Activated CD4-positive, CD25-positive, alpha-beta regulatory T cell treated with anti-CD3 and anti-CD28 coated beads, Interleukin-2, amount 50 U/mL, for 16 hours (primary cell): ENCODE data around the gene GALM.
"Not testable (repeated sequence)": the region's sequence is repeated elsewhere in the genome, so short reads cannot be mapped to it uniquely, and the experiment has no call there.

Experiments used
- DNase-seq: peaks from one replicate; pipeline ENCODE4 v3.0.0-alpha.2; 2020; ENCODE audit warnings: low read depth, low spot score

The GALM gene

DNA sequence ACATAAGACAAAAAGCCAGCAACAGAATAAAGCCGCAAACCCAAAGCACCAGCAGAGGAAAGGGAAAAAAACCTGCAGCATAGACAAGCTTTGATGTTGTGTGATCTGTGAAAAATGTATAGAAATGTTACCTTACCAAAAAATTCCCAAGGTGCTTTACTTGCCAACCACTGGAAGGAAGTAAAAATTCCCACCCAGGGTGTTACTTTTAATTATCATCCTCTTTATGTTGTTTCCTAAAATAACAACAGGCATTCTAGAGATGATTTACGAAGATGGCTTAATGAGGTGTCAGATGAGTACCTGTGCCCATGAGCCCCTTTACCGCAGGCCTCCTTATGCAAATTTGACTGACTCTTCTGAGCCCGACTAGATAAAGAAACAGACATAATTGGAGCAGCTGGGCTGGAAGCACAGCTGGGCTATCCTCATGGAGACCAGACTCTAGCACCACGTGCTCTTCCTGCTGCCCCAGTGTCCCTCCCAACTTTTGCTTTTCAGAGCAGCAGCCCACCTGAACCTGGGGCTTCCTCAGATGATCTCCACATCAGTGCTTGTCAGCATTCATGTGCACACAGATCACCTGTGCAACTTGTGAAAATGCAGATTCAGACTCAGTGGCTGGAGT, 43.8 kb downstream of the GALM start:
- DNase-seq, result no peak

DNA sequence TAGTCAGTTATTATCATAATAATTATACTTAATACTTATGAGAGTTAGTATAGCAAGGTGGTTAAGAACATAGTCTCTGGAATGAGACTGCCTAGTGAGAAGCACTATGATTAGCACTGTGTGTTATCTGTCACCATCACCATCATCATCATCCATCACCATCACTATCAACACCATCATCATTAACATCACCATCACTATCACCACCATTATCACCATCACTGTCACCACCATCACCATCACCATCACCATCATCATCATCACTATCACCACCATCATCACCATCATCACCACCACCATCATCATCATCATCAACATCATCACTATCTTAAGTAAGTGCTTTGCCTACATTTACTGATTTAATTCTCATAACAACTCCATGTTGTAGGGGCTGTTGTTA, 45.6 kb downstream of the GALM start:
- no peak for DNase-seq

DNA sequence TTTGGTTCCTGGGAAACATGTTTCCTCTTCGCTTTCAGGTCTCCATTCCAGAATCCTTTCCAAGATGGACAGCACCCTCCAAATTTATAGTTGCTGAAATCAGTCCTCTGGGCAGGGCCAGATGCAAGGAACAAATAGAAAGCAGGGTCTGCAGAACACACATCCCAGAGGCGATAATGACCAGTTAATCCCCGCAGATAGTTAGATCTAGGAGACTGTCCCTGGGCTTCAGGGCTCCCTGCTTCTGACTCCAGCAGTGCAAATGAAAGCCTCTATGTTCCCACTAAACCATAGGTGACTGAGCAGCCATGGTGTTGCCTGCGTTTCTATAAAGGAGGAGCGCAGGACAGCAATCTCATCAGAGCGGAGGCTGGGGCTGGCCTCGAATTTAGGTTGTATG, 46.5 kb downstream of the GALM start:
- DNase-seq, result no peak

DNA sequence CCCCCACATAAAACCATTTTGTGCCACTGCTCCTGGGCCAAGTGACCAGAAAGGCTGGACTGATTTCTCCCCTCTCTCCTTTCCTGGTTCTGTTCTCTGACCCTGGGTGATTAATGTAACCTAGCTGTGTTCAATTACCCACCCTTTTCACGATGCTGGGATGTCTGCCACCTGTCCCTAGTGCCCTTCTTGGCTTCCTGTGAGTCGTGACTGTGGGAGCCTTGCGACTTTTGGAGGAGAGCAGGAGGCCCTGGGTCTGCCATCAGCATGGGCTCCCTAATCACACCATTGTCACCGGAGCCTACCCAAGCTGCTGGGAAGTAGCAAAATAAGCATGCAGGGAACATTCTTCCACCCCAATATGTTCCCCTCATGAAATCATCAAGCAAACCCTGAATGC, 47.0 kb downstream of the GALM start:
- no peak for DNase-seq

DNA sequence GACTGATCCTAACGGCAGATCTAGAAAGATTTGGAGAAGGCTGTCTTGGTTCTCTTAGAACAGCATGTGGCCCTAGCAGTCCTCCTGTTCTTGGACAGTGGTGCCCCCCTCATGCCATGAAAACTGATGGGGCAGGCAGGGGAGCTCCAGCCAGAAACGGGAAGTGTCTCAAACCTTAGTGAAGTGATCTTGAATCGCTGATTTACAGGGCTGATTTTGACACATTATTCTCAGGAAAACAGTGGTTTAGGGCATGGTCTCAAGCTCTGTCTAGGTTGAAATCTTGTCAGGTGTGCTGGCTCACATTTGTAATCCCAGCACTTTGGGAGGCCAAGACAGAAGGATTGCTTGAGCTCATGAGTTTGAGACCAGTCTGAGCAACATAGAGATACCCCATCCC, 47.4 kb downstream of the GALM start:
- DNase-seq, result no peak

DNA sequence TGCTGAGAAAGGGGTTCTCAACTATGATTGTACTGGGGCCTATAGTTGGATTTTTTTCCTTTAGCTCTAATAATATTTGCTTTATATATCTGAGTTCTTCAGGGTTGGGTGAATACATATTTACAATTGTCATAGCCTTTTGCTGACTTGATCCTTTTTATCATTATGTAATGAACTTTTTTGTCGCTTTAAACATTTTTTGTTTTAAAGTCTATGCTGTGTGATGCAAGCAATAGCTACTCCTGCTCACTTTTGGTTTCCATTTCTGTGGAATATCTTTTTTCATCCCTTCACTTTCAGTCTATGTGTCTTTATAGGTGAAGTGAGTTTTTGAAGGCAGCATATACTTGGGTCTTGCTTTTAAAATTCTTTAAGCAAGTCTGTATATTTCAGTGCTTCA, 49.0 kb downstream of the GALM start:
- not testable (repeated sequence) for DNase-seq

GRCh38 chr2:38716185-38716584, 50.3 kb downstream of the GALM start:
- DNase-seq, result no peak

DNA sequence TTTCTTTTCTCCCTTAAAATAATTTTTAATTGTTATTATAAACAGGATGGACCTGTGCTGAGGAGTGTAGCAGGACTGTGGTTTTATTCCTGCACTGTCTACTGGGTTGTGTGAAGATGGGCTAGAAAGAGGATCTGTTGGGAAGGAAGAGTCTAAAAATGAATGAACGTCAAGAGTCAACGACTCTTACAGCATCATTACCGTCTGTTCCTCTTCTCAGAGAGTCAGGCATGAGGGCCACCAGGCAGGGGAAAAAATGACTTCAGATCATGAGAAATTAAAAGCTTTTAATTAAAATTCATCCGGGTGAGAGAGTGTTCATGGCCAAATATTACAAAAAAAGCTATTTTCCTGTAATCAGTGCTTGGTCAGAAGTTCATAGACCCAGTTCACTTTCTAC, 52.7 kb downstream of the GALM start:
- no peak for DNase-seq

GRCh38 chr2:38719706-38720105, 53.8 kb downstream of the GALM start:
- DNase-seq, result no peak

DNA sequence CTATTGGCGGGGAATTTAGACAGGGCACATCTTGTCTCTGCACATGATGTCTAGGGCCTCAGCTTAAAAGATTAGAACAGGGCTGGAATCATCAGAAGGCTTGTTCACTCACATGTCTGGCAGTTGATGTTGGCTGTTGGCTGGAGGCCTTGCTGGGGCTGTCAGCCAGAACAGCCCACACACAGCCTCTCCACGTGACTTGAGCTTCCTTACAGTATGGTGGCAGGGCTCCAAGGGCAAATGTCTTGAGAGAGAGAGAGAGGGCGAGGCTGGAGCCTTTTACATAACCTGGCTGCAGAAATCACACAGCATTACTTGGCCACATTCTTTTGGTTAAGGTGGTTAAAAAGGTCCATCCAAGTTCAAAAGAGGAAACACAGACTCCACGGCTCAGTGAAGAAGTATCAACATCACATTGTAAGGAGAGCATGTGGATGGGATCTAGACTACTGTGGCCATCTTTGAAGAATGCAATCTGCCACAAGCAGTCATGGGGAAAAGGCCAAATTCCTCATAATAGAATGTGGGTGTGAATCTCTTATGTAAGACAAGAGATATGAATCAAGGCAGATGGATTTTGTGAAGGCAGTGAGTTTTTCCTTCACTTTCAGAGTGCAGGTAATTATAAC, 54.8 kb downstream of the GALM start:
- no peak for DNase-seq

DNA sequence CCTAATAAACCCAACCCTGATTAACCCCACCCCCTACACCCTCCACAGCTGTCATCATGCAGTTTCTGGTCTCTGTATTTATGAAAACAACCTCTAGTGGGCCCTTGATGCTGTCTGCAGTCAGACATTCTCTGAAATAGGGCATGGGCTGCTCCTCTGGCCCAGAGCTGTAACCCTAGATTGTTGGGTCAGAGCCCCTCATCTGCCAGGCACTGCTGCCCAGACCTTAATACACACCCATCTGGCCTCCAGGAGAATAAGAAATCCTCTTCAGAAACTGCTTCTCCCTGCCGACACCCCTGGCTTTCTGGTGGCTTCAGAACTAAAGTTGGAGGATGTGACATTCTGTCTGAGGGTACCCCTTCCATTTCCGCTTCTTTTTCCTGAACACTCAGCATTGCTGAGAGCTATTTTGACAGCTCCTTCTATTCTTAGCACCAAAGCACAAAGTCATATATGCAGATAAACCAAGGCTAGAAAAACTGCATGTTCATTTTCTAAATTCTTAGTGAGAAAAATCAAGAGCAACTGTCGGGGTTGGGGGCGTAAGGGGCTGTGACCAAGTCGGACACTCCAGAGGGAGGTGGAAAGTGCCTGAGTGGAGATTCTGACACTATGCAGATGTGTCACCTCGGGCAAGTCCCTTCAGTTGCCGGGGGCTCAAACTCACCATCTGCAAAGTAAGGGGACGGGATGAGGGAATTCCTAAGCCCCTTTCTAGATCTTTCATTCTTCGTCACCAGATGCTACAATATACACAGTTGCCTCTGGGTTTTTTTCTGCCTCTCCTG, 56.6 kb downstream of the GALM start:
- DNase-seq, result no peak

GRCh38 chr2:38723173-38723572, 57.3 kb downstream of the GALM start:
- DNase-seq, result no peak

DNA sequence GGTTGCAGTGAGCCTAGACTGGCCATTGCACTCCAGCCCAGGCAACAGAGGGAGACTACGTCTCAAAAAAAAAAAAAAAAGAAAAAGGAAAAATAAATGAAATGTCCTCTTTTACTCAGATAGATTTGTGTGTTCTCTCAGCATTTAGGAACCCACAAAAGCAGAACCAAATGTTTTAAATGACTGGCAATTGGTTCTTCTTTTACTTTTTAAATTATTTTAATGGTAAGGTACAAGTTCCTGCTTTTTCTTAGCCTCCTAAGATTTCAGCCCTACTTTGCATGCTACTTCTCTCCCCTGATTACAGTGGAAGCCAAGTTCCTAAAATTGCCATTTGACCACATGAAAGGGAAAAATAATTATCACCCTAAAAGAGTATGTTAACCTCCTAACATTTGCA, 61.7 kb downstream of the GALM start:
- no peak for DNase-seq

DNA sequence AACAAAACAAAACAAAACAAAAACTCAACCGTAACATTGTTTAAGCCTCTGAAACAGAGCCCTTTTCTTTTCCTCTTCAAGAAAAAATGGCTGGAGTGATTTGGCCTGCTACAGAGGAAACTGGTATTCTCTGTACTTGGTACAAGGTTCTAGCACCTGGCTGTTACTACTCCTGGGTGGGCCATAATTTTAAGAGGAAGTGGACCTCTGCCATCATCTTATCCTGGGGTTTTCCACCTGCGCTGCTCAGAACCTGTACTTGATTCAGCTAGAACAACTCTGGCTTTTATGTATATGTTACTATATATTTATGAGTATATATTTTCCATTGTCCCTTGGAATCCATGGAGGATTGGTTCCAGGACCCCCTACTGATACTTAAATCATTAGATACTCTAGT, 62.8 kb downstream of the GALM start:
- DNase-seq, result no peak

DNA sequence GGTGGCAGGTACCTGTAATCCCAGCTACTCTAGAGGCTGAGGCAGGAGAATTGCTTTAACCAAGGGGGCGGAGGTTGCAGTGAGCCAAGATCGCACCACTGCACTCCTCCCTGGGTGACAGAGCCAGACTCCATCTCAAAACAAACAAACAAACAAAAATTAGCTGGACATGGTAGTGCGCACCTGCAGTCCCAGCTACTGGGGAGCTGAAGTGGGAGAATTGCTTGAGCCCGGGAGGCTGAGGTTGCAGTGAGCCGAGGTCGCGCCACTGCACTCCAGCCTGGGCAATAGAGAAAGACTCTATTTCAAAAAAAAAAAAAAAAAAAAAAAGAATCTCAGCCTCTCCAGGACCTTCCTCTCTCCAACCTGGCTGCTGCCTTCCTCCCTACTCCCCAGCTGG, 65.2 kb downstream of the GALM start:
- no peak for DNase-seq

DNA sequence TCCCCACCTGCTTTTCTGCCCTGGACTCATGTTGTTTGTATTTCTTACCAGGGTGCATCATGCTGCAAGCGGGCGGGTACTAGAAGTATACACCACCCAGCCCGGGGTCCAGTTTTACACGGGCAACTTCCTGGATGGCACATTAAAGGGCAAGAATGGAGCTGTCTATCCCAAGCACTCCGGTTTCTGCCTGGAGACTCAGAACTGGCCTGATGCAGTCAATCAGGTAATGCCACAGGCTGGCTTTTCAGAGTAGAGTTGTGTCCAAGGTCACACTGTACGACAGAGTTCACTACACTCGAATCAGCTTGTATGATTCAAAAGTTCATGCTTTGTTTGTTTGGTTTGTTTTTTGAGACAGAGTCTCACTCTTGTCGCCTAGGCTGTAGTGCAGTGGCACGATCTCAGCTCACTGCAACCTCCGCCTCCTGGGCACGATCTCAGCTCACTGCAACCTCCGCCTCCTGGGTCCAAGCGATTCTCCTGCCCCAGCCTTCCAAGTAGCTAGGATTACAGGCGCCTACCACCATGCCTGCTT, 65.8 kb downstream of the GALM start:
- DNase-seq, result no peak

DNA sequence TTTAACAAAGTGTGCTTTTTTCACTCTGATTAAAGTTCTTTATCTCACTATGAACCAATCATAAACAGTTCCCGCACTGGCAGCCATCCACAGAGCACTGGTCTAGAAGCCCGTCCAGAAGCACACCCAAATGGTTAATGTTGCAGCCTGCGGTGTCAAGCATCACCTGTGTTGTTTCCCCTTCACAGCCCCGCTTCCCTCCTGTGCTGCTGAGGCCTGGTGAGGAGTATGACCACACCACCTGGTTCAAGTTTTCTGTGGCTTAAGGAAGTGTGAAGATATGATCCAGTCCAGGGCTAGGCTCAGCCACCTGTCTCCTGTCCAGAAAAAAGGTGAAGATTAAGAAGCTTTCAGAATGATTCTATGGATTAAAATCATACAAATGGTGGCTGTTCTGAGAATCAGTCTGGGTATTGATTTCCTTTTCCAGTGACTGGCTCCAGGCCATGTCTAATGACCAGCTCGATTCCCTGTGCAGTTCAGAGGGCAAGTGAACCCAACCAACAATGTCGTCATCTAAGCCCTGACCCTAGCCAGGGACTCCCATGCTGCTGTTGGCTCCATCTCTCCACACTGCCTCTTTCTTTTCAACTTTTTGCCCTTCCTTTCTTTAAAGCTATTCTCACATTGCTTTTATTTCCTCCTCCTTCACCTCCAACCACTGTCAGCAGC, 67.5 kb downstream of the GALM start:
- DNase-seq, result no peak

- no peak for DNase-seq
Measured at GRCh38 chr2:38734299-38735058, 68.6 kb downstream of the GALM start.

DNA sequence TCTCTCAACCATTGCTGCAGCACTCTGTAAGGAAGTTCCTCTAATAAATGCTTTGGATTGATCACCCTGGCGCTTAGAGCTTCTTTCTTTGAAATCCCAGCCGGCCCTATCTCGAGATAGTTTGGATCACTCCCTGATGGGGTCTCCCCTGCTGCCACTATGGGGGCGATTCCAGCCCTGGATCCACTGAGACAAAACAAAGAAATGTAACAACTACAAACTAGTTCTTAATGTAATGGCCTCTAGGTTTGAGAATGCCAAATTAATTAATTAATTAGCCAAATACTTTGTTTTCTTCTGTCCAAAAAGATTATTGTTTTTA, 70.0 kb downstream of the GALM start:
- DNase-seq, result no peak

- DNase-seq, result not testable (repeated sequence)
Measured at GRCh38 chr2:38737000-38737698, 71.2 kb downstream of the GALM start.

DNA sequence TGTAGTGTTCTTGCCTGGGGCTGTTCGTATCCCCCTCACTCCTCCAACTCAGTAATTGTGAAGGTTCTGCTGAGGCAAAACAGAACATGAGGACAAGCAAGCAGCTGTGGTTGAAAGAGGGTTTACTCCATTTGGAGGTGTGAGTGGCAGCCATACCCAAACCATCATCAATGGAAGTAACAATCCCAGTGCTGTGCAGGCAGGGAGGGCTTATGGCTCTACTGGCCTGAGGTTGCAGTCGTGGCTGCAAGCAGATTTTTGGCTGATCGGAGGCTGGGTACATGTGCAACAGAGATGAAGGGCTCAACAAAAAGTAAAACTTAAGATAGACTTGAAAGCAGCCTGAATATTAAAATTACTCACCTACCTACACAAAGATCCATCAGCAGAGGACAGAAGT, 72.0 kb downstream of the GALM start:
- DNase-seq, result no peak
